SK-N-MC (cell line): ENCODE results near the gene RHBDL1.

Source experiments
- DNase-seq: peaks from one replicate; pipeline ENCODE4 v3.0.0-alpha.2; 2011; ENCODE audit warnings: low read depth, low spot score
- H3K27ac ChIP-seq: fragments of 200-600 bp; sonication (generic); 2 replicates; pipeline ENCODE4 v1.5.1; 2016; ENCODE audit warnings: mixed run types
- H3K36me3 ChIP-seq: fragments of 200-600 bp; sonication (generic); 2 replicates; pipeline ENCODE4 v1.6.1; 2017; ENCODE audit warnings: antibody characterized with exemption, low read length, mixed read lengths; ENCODE audit not compliant: insufficient read depth
- H3K4me3 ChIP-seq: fragments of 200-600 bp; sonication (generic); 2 replicates; pipeline ENCODE4 v1.5.1; 2016
- H3K9ac ChIP-seq: fragments of 200-600 bp; sonication (generic); 2 replicates; pipeline ENCODE4 v1.8.0; 2017; ENCODE audit warnings: mixed run types, mixed read lengths; ENCODE audit not compliant: insufficient read length
- H3K9me3 ChIP-seq: fragments of 200-600 bp; sonication (generic); 2 replicates; pipeline ENCODE4 v1.6.1; 2017; ENCODE audit warnings: low read depth, mild to moderate bottlenecking, antibody characterized with exemption, low read length, moderate library complexity, mixed read lengths
- EZH2 ChIP-seq: fragments of 200-600 bp; sonication (generic); IDR thresholded peaks from one replicate; pipeline ENCODE4 v1.6.1; 2017; ENCODE audit warnings: antibody characterized with exemption
- FOXP2 ChIP-seq: optimal IDR thresholded peaks from 2 replicates; pipeline ENCODE3; 2011; ENCODE audit warnings: mild to moderate bottlenecking, moderate library complexity; ENCODE audit not compliant: insufficient read depth; ENCODE audit errors: extremely low read length, control extremely low read depth
- POLR2AphosphoS5 ChIP-seq: IDR thresholded peaks from 2 replicates; pipeline ENCODE4 v1.6.1; 2012; ENCODE audit warnings: mild to moderate bottlenecking, low read depth, low read length, borderline replicate concordance

RHBDL1 gene

GRCh38 chr16:692356-693108, 17.1 kb downstream of the RHBDL1 start:
- no peak for TF ChIP-seq POLR2AphosphoS5
- TF ChIP-seq FOXP2 = no peak
- no peak for TF ChIP-seq EZH2
- no peaks in the 10 kb centered on the region for H3K9me3 ChIP-seq

GRCh38 chr16:693364-693763, 17.9 kb downstream of the RHBDL1 start:
- Histone ChIP-seq H3K9ac (no peak overlapping the region), H3K27ac (no peak overlapping the region), H3K9me3 (no peaks in the 10 kb centered on the region), H3K4me3 (no peak overlapping the region), H3K36me3 (no peaks in the 10 kb centered on the region)
- TF ChIP-seq EZH2 (no peak), FOXP2 (no peak), POLR2AphosphoS5 (no peak)
- DNase-seq = no peak

More at GRCh38 chr16:692356-693108, 17.1 kb downstream of the RHBDL1 start:
- H3K4me3 ChIP-seq = no peak overlapping the region
- no peaks in the 10 kb centered on the region for H3K36me3 ChIP-seq
- no peak overlapping the region for H3K9ac ChIP-seq
- no peak for DNase-seq
- no peak overlapping the region for H3K27ac ChIP-seq

- TF ChIP-seq POLR2AphosphoS5 = no peak
- TF ChIP-seq FOXP2 = no peak
- no peak for TF ChIP-seq EZH2
- no peak overlapping the region for H3K9ac ChIP-seq
- H3K9me3 ChIP-seq = no peaks in the 10 kb centered on the region
- peak overlapping the region; percentile 69 for H3K4me3 ChIP-seq
- no peak for DNase-seq
- no peak overlapping the region for H3K27ac ChIP-seq
- no peaks in the 10 kb centered on the region for H3K36me3 ChIP-seq
Measured at GRCh38 chr16:693766-694165, 18.3 kb downstream of the RHBDL1 start.

GRCh38 chr16:694187-694862, 18.9 kb downstream of the RHBDL1 start:
- TF ChIP-seq POLR2AphosphoS5 = no peak
- TF ChIP-seq FOXP2 = no peak
- peak; percentile 83 for TF ChIP-seq EZH2
- no peaks in the 10 kb centered on the region for H3K36me3 ChIP-seq
- H3K9ac ChIP-seq = no peak overlapping the region
- H3K4me3 ChIP-seq = peak overlapping the region; percentile 69
- H3K9me3 ChIP-seq = no peaks in the 10 kb centered on the region
- no peak for DNase-seq
- H3K27ac ChIP-seq = no peak overlapping the region

GRCh38 chr16:694863-695354, 19.4 kb downstream of the RHBDL1 start:
- H3K36me3 ChIP-seq = no peaks in the 10 kb centered on the region
- TF ChIP-seq POLR2AphosphoS5 = no peak
- TF ChIP-seq EZH2 = no peak
- no peak for TF ChIP-seq FOXP2
- no peak for DNase-seq
- H3K4me3 ChIP-seq = peak overlapping the region; percentile 69
- no peak overlapping the region for H3K9ac ChIP-seq
- H3K27ac ChIP-seq = no peak overlapping the region
- no peaks in the 10 kb centered on the region for H3K9me3 ChIP-seq

GRCh38 chr16:695355-696089, 20.1 kb downstream of the RHBDL1 start:
- peak overlapping the region; percentile 72 for H3K4me3 ChIP-seq
- H3K27ac ChIP-seq = no peak overlapping the region
- H3K9ac ChIP-seq = no peak overlapping the region
- TF ChIP-seq FOXP2 = no peak
- no peak for TF ChIP-seq POLR2AphosphoS5
- no peak for TF ChIP-seq EZH2
- H3K36me3 ChIP-seq = no peaks in the 10 kb centered on the region
- H3K9me3 ChIP-seq = no peaks in the 10 kb centered on the region
- DNase-seq = no peak

GRCh38 chr16:698911-699671, 23.6 kb downstream of the RHBDL1 start:
- Histone ChIP-seq H3K27ac (no peak overlapping the region), H3K36me3 (no peaks in the 10 kb centered on the region), H3K9ac (no peak overlapping the region), H3K9me3 (no peaks in the 10 kb centered on the region), H3K4me3 (no peak overlapping the region)
- TF ChIP-seq EZH2 (no peak), POLR2AphosphoS5 (no peak), FOXP2 (no peak)
- DNase-seq = no peak
